RWPE2 (cell line): ENCODE data around the gene PLPPR2.
A peak's percentile ranks its signal among the peaks of the same experiment; 100 is the strongest.

Experiments used
- ATAC-seq: fragments of 200-7000 bp; cut with Tn5 transposase; 3 replicates; pipeline ENCODE4 v1.9.1; 2021; ENCODE audit warnings: low read depth
- DNase-seq: peaks from one replicate; pipeline ENCODE4 v3.0.0-alpha.2; 2020; ENCODE audit warnings: low spot score
- H3K27ac ChIP-seq: fragments of 450-650 bp; 2 replicates; pipeline ENCODE4 v1.5.1; 2017; ENCODE audit warnings: mild to moderate bottlenecking; ENCODE audit not compliant: poor library complexity, severe bottlenecking
- H3K27me3 ChIP-seq: fragments of 250-450 bp; sonication (Bioruptor Pico); 2 replicates; pipeline ENCODE4 v1.5.1; 2021; ENCODE audit warnings: mild to moderate bottlenecking, moderate library complexity; ENCODE audit not compliant: insufficient read depth, poor library complexity, severe bottlenecking
- H3K36me3 ChIP-seq: fragments of 250-450 bp; sonication (Bioruptor Pico); 2 replicates; pipeline ENCODE4 v1.5.1; 2020; ENCODE audit warnings: low read depth, mild to moderate bottlenecking, moderate library complexity
- H3K4me1 ChIP-seq: fragments of 250-450 bp; sonication (Bioruptor Pico); 2 replicates; pipeline ENCODE4 v1.5.1; 2021; ENCODE audit warnings: mild to moderate bottlenecking, moderate library complexity; ENCODE audit not compliant: insufficient read depth, poor library complexity, severe bottlenecking
- H3K4me3 ChIP-seq: fragments of 250-450 bp; sonication (Bioruptor Pico); 2 replicates; pipeline ENCODE4 v1.5.1; 2021; ENCODE audit warnings: mild to moderate bottlenecking, moderate library complexity; ENCODE audit not compliant: severe bottlenecking
- H3K9me3 ChIP-seq: fragments of 250-450 bp; sonication (Bioruptor Pico); 2 replicates; pipeline ENCODE4 v1.5.1; 2021; ENCODE audit warnings: mild to moderate bottlenecking, moderate library complexity; ENCODE audit not compliant: severe bottlenecking
- CTCF ChIP-seq: fragments of 450-650 bp; IDR thresholded peaks from one replicate; pipeline ENCODE4 v1.5.1; 2017; ENCODE audit warnings: mild to moderate bottlenecking, moderate library complexity; ENCODE audit not compliant: poor library complexity, severe bottlenecking

Gene PLPPR2

DNA sequence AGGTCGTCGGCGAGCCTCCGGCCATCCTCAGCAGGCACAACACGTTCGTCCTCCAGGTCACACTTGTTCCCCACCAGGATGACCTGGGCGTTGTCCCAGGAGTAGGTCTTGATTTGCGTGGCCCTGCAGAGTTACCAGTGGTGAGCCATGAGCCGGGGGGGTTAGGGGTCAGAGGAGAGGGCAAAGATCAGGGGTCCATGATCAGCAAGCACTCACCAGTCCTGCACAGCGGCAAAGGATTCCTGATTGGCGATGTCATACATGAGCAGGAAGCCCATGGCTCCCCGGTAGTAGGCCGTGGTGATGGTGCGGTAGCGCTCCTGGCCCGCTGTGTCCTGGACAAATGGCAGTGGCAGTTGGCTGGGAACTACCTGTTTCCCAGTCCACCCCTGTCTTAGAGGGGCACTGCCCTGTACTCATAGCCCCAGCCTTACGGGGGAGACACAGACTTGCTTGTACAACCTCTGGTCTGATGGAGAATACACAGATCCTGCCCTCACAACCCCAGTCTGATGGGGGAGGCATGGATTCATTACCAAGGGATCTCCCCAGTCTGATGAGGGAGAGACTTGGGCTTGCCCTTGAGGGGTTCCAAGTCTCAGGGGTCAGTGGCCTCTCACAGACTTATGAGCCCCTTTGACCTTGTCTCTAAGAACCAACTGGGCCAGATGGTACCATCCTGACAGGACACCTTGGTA is 19.6 kb upstream of the PLPPR2 start:
- no peak overlapping the region for H3K4me3 ChIP-seq
- no peaks in the 10 kb centered on the region for H3K4me1 ChIP-seq
- no peak overlapping the region for H3K27ac ChIP-seq
- peaks cover 57% of the 10 kb centered on the region for H3K36me3 ChIP-seq
- ATAC-seq (no peak), DNase-seq (no peak)
- no peaks in the 10 kb centered on the region for H3K9me3 ChIP-seq
- no peak for TF ChIP-seq CTCF
- H3K27me3 ChIP-seq, result no peaks in the 10 kb centered on the region

DNA sequence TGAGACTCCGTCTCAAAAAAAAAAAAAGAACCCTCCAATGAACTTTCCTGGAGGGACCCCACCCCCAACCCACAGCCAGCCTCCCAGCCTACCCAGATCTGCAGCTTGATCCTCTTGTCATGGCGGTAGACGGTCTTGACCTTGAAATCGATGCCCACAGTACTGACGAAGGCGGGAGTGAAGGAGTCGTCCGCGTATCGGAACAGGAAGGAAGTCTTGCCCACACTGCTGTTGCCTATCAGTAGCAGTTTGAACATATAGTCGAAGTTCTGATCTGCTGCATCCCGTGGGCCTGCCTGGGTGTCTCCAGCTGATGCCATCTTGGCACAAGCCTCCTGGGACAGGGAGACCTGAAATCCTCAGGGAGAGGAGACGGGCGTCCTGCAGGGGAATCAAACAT is 18.2 kb upstream of the PLPPR2 start:
- H3K4me1 ChIP-seq, result no peaks in the 10 kb centered on the region
- H3K9me3 ChIP-seq, result no peaks in the 10 kb centered on the region
- no peak overlapping the region for H3K4me3 ChIP-seq
- ATAC-seq (no peak), DNase-seq (no peak)
- TF ChIP-seq CTCF, result no peak
- no peak overlapping the region for H3K27ac ChIP-seq
- peaks cover 50% of the 10 kb centered on the region for H3K36me3 ChIP-seq
- no peaks in the 10 kb centered on the region for H3K27me3 ChIP-seq

- no peaks in the 10 kb centered on the region for H3K4me1 ChIP-seq
- no peaks in the 10 kb centered on the region for H3K9me3 ChIP-seq
- H3K27ac ChIP-seq, result peak overlapping the region; percentile 42
- ATAC-seq, result no peak
- H3K4me3 ChIP-seq, result no peak overlapping the region
- peaks cover 40% of the 10 kb centered on the region for H3K36me3 ChIP-seq
- DNase-seq, result no peak
- no peak for TF ChIP-seq CTCF
- H3K27me3 ChIP-seq, result no peaks in the 10 kb centered on the region
These were observed 17.1 kb upstream of the PLPPR2 start for GRCh38 chr19:11338121-11338520.

DNA sequence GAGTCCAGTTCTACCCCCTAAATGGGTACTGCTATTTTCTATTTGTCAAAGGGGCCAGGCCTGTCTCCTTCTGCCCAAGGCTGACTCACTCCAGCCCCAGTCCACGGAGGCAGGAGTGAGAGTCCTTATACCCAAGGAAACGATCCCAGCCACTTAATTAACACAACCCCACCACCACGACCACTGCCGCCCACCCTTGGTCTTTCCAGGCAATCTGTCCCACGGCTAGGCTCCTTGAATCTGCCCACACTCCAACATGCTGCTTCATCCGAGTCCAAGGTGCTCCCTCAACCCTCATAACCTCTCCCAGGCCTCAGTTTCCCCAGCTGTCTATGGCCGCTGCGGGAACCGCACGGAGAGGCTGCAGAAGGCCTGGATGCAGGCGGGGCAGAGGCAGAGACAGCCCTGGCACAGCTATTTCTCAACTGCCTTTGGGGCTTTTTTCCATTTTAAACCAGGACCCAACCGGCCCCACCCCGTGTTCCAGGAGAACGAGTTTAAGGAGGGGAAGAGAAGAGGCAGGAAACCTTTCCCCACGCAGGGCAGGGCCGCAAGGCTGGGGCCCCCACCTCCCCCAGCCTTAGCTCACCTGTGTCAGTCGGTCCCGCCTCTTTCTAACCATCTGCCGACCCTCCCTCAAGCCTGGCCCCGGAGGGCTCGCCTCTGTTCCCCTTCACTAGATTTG is 16.5 kb upstream of the PLPPR2 start:
- Histone ChIP-seq H3K27ac (peak overlapping the region; percentile 42), H3K27me3 (no peaks in the 10 kb centered on the region), H3K36me3 (peaks cover 34% of the 10 kb centered on the region), H3K4me1 (no peaks in the 10 kb centered on the region), H3K9me3 (no peaks in the 10 kb centered on the region), H3K4me3 (peak overlapping the region; percentile 63)
- no peak for TF ChIP-seq CTCF
- DNase-seq (no peak), ATAC-seq (peak; percentile 53)
